Esophagus muscularis mucosa (tissue), 4 donors: Measurements from ENCODE around the gene CYTH1. TPM values are rescaled to one million over a fixed set of nuclear protein-coding genes. Genes with fewer than 3 reads are reported as not detected.

Source experiments
- DNase-seq: peaks from one replicate; pipeline ENCODE4 v3.0.0-alpha.2; 2017; ENCODE audit errors: extremely low spot score
- H3K27ac ChIP-seq, 4 donors: fragments of 200-600 bp; sonication (generic); replicated peaks in 1 of 4; 1 replicate in 3 of 4; 2 replicates in 1 of 4; pipeline ENCODE4 v1.5.1; 2016 to 2019; ENCODE audit warnings: mild to moderate bottlenecking in 1 of 4
- H3K27me3 ChIP-seq, 4 donors: fragments of 200-600 bp; sonication (generic); one replicate each; pipeline versions ENCODE4 v1.5.1 to v1.6.0; 2016 to 2019
- H3K36me3 ChIP-seq, 4 donors: fragments of 200-600 bp; sonication (generic); one replicate each; pipeline ENCODE4 v1.5.1; 2016 to 2019
- H3K4me1 ChIP-seq, 4 donors: fragments of 200-600 bp; sonication (generic); one replicate each; pipeline ENCODE4 v1.5.1; 2016 to 2019
- H3K4me3 ChIP-seq, 4 donors: fragments of 200-600 bp; sonication (generic); 1 replicate in 2 of 4; 2 replicates in 2 of 4; pipeline ENCODE4 v1.5.1; 2016 to 2019; ENCODE audit warnings: mild to moderate bottlenecking in 4 of 4, moderate library complexity in 1 of 4
- H3K9me3 ChIP-seq, 4 donors: fragments of 200-600 bp; sonication (generic); 1 replicate in 3 of 4; 2 replicates in 1 of 4; pipeline ENCODE4 v1.5.1; 2016 to 2019
- CTCF ChIP-seq, 3 experiments: fragments of 200-600 bp in 2 of 3; fragments of 450-650 bp in 1 of 3; sonication (generic) in 2 of 3; IDR thresholded peaks; one replicate each; pipeline ENCODE4 v1.5.1; 2017 to 2019; ENCODE audit warnings: antibody characterized with exemption in 3 of 3, mild to moderate bottlenecking in 2 of 3, moderate library complexity in 1 of 3
- EP300 ChIP-seq: sonication (generic); formaldehyde crosslinking; IDR thresholded peaks from one replicate; pipeline ENCODE4 v1.6.1; 2017; ENCODE audit warnings: antibody characterized with exemption
- POLR2A ChIP-seq: fragments of 450-650 bp; IDR thresholded peaks from one replicate; pipeline ENCODE4 v1.6.1; 2017; ENCODE audit warnings: antibody characterized with exemption, moderate library complexity, mild to moderate bottlenecking, low read depth
- POLR2AphosphoS5 ChIP-seq, 2 donors: sonication (generic); formaldehyde crosslinking; IDR thresholded peaks; one replicate each; pipeline ENCODE4 v1.6.1; 2017; ENCODE audit warnings: antibody characterized with exemption in 2 of 2
- WGBS: methylation state at CpG from one replicate; pipeline ENCODE4 v1.1.5; 2018; 5-methylcytosine and 5-hydroxymethylcytosine counted together
- intact Hi-C: fragments of 100-400 bp; cut with DNase I; formaldehyde crosslinking; loops from one replicate; pipeline ENCODE4 v1.15.1; 2023
- total RNA-seq, 4 donors: library from RNA; depleted of rRNA; stranded (reverse); fragments of >200 nt; gene quantifications; one replicate each; pipeline versions ENCODE4 v1.1.0 to v1.2.1, GENCODE V29; 2016

CYTH1 gene
- total RNA-seq, 4 donors from 2014 or later, result 25.7 to 39.4 (median 35.7) TPM

- no peak for DNase-seq
- Histone ChIP-seq H3K27ac (no peak overlapping the region), H3K4me1 (peaks cover 21 to 28% (median 23%) of the 10 kb centered on the region in 4 donors), H3K36me3 (no peaks in the 10 kb centered on the region), H3K9me3 (no peaks in the 10 kb centered on the region), H3K27me3 (no peaks in the 10 kb centered on the region), H3K4me3 (no peak overlapping the region)
- no peak for TF ChIP-seq CTCF (IDR thresholded peaks at IDR 0.05)
- no peak for TF ChIP-seq EP300
- TF ChIP-seq POLR2AphosphoS5 (IDR thresholded peaks at IDR 0.05), result no peak
- TF ChIP-seq POLR2A, result no peak
- 79% methylated on average over 21 of the region's 24 CpGs for WGBS
- intact Hi-C loops, result no loop called here
These were observed 117.3 kb downstream of the CYTH1 start for GRCh38 chr17:78664476-78665386.

- intact Hi-C loops, result no loop called here
- Histone ChIP-seq H3K27ac (no peak overlapping the region), H3K27me3 (no peaks in the 10 kb centered on the region), H3K36me3 (no peaks in the 10 kb centered on the region), H3K4me1 (peaks cover 14 to 19% (median 17%) of the 10 kb centered on the region in 4 donors), H3K4me3 (no peak overlapping the region), H3K9me3 (no peaks in the 10 kb centered on the region)
- WGBS, result 85% methylated on average over 17 of the region's 17 CpGs
- no peak for DNase-seq
- TF ChIP-seq EP300 (no peak), POLR2A (no peak), POLR2AphosphoS5 (IDR thresholded peaks at IDR 0.05) (no peak), CTCF (IDR thresholded peaks at IDR 0.05) (no peak)
These were observed 120.8 kb downstream of the CYTH1 start for GRCh38 chr17:78661093-78661770.

- no peak overlapping the region for H3K4me3 ChIP-seq
- intact Hi-C loops, result no loop called here
- DNase-seq, result no peak
- TF ChIP-seq POLR2A (no peak), CTCF (IDR thresholded peaks at IDR 0.05) (no peak), EP300 (no peak), POLR2AphosphoS5 (IDR thresholded peaks at IDR 0.05) (no peak)
- no peaks in the 10 kb centered on the region for H3K27me3 ChIP-seq
- peaks cover 0 to 2% (median under 1%) of the 10 kb centered on the region in 4 donors for H3K4me1 ChIP-seq
- H3K36me3 ChIP-seq, result no peaks in the 10 kb centered on the region
- no peaks in the 10 kb centered on the region for H3K9me3 ChIP-seq
- H3K27ac ChIP-seq, result no peak overlapping the region
- WGBS, result 94% methylated on average over 12 of the region's 12 CpGs
These were observed 122.5 kb downstream of the CYTH1 start for GRCh38 chr17:78659546-78659945.

- Histone ChIP-seq H3K4me1 (no peaks in the 10 kb centered on the region), H3K4me3 (no peak overlapping the region), H3K27ac (no peak overlapping the region), H3K9me3 (no peaks in the 10 kb centered on the region), H3K27me3 (no peaks in the 10 kb centered on the region), H3K36me3 (no peaks in the 10 kb centered on the region)
- intact Hi-C loops, result no loop called here
- WGBS, result 86% methylated on average over 16 of the region's 18 CpGs
- no peak for DNase-seq
- TF ChIP-seq POLR2A (no peak), CTCF (IDR thresholded peaks at IDR 0.05) (no peak), EP300 (no peak), POLR2AphosphoS5 (IDR thresholded peaks at IDR 0.05) (no peak)
These were observed 123.7 kb downstream of the CYTH1 start for GRCh38 chr17:78658281-78658785.
